Measurements from ENCODE around the gene PLEKHG4B.
A peak's percentile ranks its signal among the peaks of the same experiment; 100 is the strongest.
"Not testable (repeated sequence)": the region's sequence is repeated elsewhere in the genome, so short reads cannot be mapped to it uniquely, and the experiment has no call there.

Gene PLEKHG4B

DNA sequence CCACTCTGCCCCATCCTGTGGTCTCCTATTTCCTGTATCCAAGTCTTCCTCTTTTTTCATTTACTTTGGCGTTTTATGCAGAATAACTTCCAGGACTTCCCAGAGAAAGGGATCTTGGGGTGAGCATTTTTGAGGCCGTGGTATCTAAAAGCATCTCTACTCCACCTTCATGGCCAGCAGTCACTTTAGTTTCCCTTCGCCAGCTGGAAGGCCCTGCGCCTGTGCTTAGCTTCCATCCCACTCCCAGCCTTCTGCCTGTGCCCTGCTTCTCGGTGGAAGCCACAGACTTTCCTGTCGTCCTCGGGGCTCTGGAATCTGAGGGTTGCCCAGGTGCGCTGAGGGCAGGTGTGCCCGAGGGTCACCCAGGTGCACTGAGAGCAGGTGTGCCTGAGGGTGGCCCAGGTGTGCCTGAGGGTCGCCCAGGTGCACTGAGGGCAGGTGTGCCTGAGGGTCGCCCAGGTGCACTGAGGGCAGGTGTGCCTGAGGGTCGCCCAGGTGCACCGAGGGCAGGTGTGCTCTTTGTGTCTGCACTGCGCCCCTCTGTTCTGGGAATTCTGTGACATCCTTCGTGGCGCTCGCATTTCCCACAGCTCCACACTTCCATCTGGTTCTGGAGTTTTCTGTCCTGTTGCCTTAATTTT lies 67.0 kb downstream of the PLEKHG4B start:
- no peak for DNase-seq (ENCODE audit: low spot score)

DNA sequence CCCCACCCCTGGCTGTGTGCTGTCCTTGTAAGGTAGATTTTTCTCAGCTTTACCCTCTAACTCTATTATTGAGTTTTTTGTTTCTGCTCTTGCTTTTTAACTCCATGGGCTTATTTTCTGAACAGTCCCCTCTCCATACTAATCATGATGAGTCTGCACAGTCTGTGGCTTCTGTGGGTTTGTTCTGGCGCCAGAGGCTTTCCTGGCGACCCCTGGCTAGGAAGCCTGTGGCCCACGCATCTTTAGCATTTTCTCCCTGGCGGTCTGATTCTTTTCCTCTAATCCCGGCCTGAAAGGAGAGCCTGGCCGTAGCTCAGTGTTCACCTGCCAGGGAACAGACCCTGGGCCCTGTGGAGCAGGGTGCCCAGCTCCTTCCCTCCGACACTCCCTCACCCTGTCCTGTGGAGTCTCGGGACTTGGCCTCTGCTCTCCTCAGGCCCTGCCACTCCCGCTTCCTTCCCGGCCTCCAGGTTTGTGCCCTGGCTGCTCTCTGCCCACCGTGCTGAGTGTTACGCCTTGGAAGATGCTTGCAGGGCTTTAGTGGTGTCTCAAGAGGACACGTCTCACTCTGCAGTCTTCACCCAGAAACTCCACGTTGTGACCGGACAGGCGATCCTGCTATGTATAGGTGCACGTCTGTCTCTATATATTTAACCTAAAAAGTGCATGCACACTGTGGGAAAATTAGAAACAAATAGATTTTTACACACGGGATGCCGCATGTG lies 67.6 kb downstream of the PLEKHG4B start:
- DNase-seq (ENCODE audit: low spot score) = peak; percentile 27

GRCh38 chr5:160173-160510 lies 68.2 kb downstream of the PLEKHG4B start:
- no peak for DNase-seq (ENCODE audit: low spot score)

DNA sequence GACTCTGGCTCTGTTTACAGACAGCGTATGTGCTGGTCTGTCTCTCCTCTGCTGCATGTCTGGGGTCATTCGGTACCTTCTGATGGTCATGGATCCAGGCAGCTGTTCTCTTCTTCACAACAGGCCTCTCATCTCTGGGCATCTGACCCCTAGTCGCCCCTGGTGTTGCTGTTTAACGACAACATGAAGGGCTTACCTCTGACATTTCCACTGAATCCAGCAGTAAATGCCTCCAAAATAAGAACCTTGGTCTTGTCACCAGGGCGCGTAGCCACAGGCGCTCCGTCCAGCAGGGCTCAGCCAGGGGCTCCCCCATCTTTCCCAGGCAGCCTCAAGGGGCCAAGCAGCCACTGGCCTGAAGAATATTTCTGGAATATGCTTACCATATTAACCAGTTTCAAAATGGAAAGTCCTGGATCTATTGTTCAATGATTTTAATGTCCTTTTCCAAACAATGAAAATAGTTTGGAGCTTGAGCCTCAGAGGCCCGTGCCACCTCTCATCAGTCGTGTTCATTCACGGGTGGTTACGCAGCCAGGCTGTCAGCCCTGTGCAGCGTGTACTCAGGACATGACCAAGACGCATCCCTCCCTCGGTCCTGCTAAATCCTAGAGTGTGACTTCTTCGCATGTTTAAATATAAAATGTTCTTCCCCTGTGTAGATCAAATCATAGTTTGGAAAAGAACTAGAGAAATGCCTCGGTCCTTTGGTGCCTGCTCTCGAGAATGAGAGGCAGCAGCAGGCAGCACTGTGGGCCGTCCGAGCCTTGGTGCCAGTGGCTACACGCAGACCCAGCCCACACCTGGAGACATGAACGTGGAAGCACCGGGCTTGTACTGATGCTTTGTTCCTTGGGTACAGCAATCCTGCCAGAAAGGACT lies 69.2 kb downstream of the PLEKHG4B start:
- no peak for DNase-seq (ENCODE audit: low spot score)

GRCh38 chr5:161803-162110 lies 69.8 kb downstream of the PLEKHG4B start:
- no peak for DNase-seq (ENCODE audit: low spot score)

DNA sequence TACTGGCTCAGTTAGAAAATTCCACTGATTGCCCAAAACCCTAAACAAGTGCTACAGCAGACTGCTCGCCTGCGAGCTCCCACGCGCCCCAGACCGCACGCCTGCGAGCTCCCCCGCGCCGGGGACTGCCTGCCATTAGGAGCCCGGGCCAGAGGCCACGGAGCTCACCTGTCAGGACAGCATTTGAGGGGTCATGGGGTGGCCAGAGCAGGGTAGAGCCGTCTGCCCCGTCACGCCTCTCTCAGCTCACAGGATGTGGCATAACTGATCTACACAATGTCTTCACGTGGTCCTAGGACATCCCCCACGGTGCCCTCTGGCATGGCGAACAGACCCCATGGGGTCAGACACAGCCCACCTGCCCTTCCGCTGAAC lies 70.2 kb downstream of the PLEKHG4B start:
- DNase-seq (ENCODE audit: low spot score) = no peak

DNA sequence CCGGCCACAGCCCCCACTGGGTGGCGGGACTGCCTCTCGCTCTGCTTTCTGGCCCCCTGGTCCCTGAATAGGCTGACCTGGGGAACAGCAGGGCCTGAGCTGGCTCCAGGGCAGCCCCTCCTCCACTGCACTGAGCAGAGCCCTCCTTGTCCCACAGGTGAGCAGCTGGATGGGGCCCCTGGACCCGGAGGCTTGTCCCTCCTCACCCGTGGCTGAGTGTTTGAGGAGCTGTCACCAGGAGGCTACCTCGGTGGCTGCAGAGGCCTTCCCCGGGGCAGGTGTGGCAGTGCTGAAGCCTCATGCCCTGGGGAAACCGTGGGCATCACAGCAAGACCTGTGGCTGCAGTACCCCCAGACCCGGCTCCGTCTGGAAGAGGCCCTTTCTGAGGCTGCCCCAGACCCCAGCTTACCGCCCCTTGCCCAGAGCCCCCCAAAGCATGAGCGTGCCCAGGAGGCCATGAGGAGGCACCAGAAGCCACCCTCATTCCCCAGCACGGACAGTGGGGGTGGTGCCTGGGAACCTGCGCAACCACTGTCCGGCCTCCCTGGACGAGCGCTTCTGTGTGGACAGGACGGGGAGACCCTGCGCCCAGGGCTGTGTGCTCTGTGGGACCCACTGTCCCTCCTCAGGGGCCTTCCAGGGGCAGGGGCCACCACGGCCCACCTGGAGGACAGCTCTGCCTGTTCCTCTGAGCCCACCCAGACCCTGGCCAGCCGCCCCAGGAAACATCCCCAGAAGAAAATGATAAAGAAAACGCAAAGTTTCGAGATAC lies 70.8 kb downstream of the PLEKHG4B start:
- no peak for DNase-seq (ENCODE audit: low spot score)

DNA sequence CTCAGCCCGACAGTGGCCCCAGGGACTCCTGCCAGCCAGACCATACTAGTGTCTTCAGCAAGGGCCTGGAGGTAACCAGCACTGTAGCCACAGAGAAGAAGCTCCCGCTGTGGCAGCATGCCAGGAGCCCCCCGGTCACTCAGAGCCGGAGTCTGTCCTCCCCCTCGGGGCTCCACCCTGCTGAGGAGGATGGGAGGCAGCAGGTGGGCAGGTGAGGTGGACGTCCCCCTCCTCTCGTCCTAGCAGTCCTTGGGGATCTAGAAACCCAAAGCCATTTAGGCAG lies 71.3 kb downstream of the PLEKHG4B start:
- no peak for DNase-seq (ENCODE audit: low spot score)

DNA sequence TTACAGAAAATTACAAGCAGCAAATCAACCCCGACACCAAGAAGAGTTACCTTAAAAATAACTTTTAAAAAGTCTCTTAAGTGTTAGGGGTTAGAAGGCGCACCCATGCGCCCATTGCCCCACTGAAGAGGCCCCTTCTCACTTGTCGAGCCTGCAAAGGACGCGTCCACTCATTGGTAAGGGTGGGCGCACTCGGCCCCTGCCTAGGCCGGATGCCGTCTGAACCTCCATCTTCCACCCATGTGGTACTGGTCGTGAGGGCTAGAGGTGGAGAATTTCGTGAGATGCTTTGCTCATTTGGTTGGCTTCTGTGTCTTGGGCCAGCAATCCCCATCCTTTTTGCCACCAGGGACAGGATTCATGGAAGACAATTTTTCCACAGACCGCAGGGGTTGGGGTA lies 71.9 kb downstream of the PLEKHG4B start:
- no peak for DNase-seq (ENCODE audit: low spot score)

DNA sequence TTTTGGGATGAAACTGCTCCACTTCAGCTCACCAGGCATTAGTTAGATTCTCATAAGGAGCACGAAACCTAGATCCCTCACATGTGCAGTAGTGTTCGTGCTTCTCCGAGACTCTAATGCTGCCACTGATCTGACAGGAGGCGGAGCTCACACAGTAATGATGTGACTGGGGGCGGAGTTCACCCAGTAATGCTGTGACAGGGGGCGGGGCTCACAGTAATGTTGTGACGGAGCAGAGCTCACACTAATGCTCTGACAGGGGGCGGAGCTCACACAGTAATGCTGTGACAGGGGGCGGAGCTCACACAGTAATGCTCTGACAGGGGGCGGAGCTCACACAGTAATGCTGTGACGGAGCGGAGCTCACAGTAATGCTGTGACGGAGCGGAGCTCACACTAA lies 72.3 kb downstream of the PLEKHG4B start:
- no peak for DNase-seq (ENCODE audit: low spot score)

DNA sequence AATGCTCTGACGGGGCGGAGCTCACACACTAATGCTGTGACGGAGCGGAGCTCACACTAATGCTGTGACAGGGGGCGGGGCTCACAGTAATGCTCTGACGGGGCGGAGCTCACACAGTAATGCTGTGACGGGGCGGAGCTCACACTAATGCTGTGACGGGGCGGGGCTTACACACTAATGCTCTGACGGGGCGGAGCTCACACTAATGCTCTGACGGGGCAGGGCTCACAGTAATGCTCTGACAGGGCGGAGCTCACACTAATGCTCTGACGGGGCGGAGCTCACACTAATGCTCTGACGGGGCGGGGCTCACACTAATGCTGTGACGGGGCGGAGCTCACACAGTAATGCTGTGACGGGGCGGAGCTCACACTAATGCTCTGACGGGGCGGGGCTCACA lies 72.8 kb downstream of the PLEKHG4B start:
- DNase-seq (ENCODE audit: low spot score) = not testable (repeated sequence)

DNA sequence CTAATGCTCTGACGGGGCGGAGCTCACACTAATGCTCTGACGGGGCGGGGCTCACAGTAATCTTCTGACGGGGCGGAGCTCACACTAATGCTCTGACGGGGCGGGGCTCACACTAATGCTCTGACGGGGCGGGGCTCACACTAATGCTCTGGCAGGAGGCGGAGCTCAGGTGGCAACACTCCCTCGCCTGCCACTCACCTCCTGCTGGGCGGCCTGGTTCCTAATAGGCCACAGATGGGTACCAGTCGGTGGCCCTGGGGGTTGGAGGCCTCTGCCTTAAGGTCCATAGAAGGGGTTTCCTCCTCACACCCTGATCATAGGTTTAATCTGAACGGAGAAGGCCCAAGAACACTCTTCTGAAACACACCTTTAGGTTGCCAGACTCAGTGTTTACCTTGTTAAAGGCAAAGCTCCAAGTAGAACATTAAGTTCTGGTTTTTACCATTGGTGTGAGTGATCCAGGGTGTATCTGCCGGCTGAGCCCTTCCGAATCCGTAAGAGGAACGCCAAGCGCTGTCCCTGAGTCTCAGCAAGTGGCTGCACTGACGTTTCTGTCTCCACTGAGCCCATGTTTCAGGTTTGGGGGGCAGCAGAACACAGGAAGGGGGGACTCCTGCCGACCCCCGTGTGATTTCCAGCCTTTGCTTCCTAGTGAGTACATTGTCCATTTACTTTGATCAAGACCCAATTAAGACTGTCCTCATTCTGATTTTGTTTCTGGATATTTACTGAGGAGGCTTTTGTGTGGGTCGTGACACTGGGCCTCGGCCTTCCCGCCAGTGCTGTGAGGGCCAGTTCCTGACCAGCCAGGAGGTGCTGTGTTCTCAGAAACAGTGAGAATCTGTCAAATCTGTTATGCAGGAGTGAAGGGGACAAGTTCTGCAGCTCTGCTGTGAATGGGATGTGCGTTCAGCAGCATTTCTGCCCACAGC lies 74.7 kb downstream of the PLEKHG4B start:
- DNase-seq (ENCODE audit: low spot score) = no peak

DNA sequence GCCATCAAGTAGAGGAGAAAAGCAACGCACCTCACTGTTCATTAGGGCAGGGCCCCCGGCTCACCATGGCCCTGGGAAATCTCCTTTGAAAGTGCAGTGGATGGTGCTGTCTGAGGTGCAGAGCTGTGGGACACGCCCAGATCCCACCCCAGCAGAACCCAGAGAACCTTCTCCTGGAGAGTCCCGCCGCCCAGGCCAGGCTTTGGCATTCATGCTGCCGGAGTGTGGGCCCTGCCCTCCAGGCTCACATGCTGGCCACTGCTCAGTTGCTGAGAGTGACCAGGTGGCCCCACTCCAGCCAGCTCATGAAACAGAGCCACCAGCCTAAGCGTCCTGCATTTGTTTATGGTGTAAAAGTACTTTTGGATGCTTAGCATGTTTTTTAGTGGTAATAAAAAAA lies 75.5 kb downstream of the PLEKHG4B start:
- DNase-seq (ENCODE audit: low spot score) = peak; percentile 33

DNA sequence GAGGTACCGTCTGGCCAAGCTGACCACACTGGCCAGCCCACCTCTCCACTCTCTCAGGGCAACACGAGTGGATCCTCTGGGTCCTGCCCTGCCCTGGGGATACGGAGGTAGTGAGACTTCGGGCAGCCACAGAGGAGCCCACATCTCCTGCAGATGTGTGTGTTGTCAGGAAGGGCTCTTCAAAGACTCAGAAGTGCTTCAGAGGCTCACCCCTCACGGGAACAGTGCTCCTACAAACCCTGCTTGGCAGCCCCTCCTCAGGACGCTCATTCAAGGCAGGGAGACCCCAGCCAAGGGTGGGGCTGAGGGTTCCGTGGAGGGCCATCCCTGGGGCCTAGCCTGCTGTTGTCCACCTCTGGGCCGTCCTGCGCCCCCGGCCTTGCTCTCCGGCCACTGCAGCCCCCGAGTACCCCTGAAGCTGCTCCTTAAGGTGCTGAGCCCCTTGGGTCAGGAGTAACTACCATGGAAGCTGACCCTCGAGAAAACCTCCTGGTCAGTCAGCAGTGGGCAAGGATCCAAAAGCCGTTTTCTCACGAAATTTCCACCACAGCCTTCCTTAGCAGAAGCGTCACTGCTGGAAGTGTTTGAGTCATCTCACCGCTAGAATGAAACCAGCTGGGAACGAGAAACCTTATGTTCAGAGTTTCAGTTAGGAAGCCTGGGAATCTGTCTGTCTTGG lies 76.2 kb downstream of the PLEKHG4B start:
- DNase-seq (ENCODE audit: low spot score) = peak; percentile 95

DNA sequence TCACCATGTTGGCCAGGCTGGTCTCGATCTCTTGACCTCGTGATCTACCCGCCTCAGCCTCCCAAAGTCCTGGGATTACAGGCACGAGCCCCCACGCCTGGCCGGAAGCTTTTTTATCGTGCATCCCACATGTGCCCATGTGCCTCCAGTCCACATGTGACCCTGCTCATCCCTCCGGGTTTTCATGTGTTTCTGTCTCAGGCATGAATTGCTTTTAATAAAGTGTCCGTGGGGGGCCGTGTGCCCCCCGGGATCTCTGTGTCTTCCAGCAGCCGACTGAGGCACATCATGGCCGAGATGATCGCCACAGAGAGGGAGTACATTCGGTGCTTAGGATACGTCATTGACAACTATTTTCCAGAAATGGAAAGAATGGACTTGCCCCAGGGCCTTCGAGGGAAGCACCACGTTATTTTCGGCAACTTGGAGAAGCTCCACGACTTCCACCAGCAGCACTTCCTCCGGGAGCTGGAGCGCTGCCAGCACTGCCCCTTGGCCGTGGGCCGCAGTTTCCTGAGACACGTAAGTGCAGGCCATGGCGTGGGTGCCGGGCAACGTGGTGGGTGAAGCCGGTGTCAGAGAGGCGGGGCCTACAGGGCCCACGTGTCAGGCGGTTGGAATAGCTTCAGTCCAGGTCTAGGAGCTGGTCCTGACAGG lies 77.2 kb downstream of the PLEKHG4B start:
- DNase-seq (ENCODE audit: low spot score) = peak; percentile 70

- DNase-seq (ENCODE audit: low spot score) = no peak
Observed at GRCh38 chr5:169728-170094, 77.7 kb downstream of the PLEKHG4B start.

DNA sequence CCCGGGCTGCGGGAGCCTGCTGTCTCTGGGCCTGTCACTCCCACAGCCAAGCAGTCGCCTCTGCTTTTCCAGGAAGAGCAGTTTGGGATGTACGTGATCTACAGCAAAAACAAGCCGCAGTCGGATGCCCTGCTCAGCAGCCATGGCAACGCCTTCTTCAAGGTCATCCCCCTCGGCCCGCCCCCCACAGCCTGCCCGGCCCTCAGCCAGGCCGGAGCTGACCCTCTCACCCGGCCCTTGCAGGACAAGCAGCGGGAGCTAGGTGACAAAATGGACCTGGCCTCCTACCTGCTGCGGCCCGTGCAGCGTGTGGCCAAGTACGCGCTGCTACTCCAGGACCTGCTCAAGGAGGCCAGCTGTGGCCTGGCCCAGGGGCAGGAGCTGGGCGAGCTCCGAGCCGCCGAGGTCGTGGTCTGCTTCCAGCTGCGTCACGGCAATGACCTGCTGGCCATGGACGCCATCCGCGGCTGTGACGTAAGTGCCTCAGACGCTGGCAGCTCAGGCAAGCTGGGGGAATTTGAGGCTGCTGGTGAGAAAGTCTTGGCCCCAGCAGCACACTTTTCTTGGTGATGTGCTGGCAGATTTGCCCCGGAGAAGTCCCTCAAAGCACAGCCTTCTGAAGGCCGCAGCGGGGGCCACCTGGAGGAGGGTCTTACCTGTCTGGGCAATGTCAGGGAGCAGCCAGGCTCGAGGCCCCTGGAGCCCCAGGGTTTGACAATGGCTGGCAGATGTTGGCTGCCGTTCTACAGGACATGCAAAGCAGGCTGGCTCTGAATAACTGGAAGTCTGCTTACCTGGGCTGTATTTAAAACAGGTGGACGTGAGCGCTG lies 79.2 kb downstream of the PLEKHG4B start:
- DNase-seq (ENCODE audit: low spot score) = no peak

- DNase-seq (ENCODE audit: low spot score) = no peak
Observed at GRCh38 chr5:171801-172331, 79.9 kb downstream of the PLEKHG4B start.

DNA sequence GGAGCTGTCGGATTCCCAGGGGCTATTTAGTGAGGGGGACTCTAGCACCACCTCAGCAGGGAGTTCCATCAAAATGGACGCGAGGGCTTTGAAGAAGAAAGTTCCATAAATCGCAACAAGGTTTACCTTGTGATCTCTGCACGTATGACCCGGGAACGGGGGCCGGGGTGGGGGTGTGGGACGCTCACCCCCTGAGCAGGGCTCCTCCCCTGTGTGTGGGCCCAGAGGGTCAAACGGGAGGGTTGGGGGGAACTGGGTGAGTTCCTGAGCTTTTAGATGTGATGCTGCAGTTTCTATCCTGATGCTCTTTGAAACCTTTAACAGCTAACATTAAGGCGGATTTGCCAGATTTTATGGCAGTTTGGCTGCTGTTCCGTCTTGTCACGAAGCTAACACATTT lies 80.5 kb downstream of the PLEKHG4B start:
- no peak for DNase-seq (ENCODE audit: low spot score)
